Esophagus squamous epithelium (tissue), 5 donors: ENCODE measurements around the gene TMEM61. TPM values are rescaled to one million over a fixed set of nuclear protein-coding genes. Genes with fewer than 3 reads are reported as not detected.

ENCODE experiments used
- DNase-seq: peaks from one replicate; lab custom pipeline; 2025; lab: John Stamatoyannopoulos, UW
- H3K27ac ChIP-seq, 4 donors: fragments of 200-600 bp; sonication (generic); one replicate each; pipeline ENCODE4 v1.5.1; 2016 to 2019; ENCODE audit warnings: mild to moderate bottlenecking in 1 of 4
- H3K27me3 ChIP-seq, 4 donors: fragments of 200-600 bp; sonication (generic); 1 replicate in 3 of 4; 2 replicates in 1 of 4; pipeline versions ENCODE4 v1.5.1 to v1.6.0; 2017 to 2021; ENCODE audit warnings: antibody characterized with exemption in 1 of 4
- H3K36me3 ChIP-seq, 3 donors: fragments of 200-600 bp; sonication (generic); one replicate each; pipeline ENCODE4 v1.5.1; 2016 to 2019
- H3K4me1 ChIP-seq, 3 donors: fragments of 200-600 bp; sonication (generic); one replicate each; pipeline ENCODE4 v1.5.1; 2017 to 2019
- H3K4me3 ChIP-seq, 4 donors: fragments of 200-600 bp; sonication (generic); 1 replicate in 3 of 4; 2 replicates in 1 of 4; pipeline ENCODE4 v1.5.1; 2016 to 2019; ENCODE audit warnings: mild to moderate bottlenecking in 2 of 4, moderate library complexity in 1 of 4
- H3K9me3 ChIP-seq, 3 donors: fragments of 200-600 bp; sonication (generic); one replicate each; pipeline ENCODE4 v1.5.1; 2016 to 2019
- POLR2A ChIP-seq, 4 donors: fragments of 450-650 bp; IDR thresholded peaks; one replicate each; pipeline ENCODE4 v1.6.1; 2017; ENCODE audit warnings: antibody characterized with exemption in 4 of 4, mild to moderate bottlenecking in 4 of 4, moderate library complexity in 3 of 4
- whole genome bisulfite sequencing, 2 donors: methylation state at CpG; one replicate each; pipeline ENCODE4 v1.1.5; 2018; 5-methylcytosine and 5-hydroxymethylcytosine counted together
- intact Hi-C: fragments of 100-400 bp; cut with DNase I; formaldehyde crosslinking; loops from one replicate; pipeline ENCODE4 v1.15.0; 2022
- total RNA-seq, 4 donors: library from RNA; depleted of rRNA; stranded (reverse); fragments of >200 nt; gene quantifications; one replicate each; pipeline ENCODE4 v1.1.0, GENCODE V29; 2016
- TF ChIP-seq, protein P1 (sequence below), 6 experiments: fragments of 450-650 bp in 4 of 6; fragments of 200-600 bp in 2 of 6; sonication (generic) in 2 of 6; IDR thresholded peaks; one replicate each; pipeline ENCODE4 v1.5.1; 2016 to 2019; ENCODE audit warnings: antibody characterized with exemption in 6 of 6, mild to moderate bottlenecking in 4 of 6, moderate library complexity in 4 of 6
- donor health status: DM: yes; HTN: yes; CAD: no.

Gene TMEM61
- total RNA-seq, 4 donors from 2014 or later = 0.95 to 2.3 (median 1.0) TPM; not detected in 1

DNA sequence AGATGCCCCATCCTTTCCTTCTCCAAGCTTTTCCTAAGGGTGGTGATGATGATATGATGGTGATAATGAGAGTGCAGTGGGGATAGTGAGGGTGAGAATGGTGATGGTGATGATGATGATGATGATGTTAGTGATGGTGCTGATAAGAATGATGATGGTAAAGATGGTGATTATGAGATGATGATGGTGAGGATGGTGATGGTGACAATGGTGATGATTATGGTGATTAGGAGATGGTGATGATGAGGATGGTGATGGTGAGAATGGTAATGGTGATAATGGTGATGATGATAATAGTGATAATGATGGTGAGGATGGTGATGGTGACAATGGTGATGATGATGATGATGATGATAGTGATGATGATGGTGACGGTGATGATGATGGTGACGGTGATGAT lies 22.3 kb downstream of the TMEM61 start:
- Histone ChIP-seq H3K27ac (no peak overlapping the region), H3K27me3 (peaks cover 0 to 34% (median 1%) of the 10 kb centered on the region in 4 donors), H3K9me3 (no peaks in the 10 kb centered on the region), H3K36me3 (no peaks in the 10 kb centered on the region), H3K4me3 (no peak overlapping the region), H3K4me1 (no peaks in the 10 kb centered on the region)
- TF ChIP-seq, protein P1, sequence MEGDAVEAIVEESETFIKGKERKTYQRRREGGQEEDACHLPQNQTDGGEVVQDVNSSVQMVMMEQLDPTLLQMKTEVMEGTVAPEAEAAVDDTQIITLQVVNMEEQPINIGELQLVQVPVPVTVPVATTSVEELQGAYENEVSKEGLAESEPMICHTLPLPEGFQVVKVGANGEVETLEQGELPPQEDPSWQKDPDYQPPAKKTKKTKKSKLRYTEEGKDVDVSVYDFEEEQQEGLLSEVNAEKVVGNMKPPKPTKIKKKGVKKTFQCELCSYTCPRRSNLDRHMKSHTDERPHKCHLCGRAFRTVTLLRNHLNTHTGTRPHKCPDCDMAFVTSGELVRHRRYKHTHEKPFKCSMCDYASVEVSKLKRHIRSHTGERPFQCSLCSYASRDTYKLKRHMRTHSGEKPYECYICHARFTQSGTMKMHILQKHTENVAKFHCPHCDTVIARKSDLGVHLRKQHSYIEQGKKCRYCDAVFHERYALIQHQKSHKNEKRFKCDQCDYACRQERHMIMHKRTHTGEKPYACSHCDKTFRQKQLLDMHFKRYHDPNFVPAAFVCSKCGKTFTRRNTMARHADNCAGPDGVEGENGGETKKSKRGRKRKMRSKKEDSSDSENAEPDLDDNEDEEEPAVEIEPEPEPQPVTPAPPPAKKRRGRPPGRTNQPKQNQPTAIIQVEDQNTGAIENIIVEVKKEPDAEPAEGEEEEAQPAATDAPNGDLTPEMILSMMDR (IDR thresholded peaks at IDR 0.05) = no peak
- no peak for TF ChIP-seq POLR2A (IDR thresholded peaks at IDR 0.05)
- intact Hi-C loops = no loop called here
- no peak for DNase-seq
- WGBS, 2 donors = 45 to 54% methylated on average over 2 of the region's 2 CpGs

DNA sequence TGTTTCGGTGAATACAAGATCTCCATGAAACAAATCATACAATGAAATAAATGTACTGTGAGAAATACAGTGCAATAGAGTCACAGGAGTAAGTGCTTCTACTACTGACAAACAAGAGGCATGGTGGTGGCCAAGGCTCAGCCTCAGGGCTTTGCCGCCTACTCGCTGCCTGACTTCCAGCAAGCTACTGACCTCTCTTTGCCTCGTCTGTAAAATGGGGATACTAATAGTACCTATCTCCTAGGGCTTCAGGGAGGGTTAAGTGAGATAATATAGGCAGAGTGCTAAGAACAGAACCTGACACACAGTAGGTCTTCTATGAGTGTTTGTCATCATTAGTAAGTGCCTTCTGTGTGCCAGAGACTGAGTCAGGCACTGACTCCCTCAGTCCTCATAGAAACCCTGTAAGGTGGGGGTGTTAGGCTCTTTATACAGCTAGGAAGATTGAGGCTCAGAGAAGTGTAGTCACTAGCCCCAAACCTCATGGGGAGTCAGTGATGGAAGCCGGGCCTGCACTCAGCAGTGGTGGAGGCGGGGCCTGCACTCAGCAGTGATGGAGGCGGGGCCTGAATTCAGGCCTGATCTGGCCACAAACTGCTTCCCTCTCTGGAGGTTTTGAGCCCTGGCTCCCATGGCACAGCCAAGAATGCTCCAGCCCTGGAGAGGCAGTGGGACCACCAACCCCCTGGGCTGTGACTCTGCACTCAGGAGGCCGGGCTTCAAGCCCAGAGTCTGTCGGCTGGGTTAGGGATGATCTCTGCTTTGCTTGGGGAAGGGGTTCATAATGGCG lies 25.1 kb downstream of the TMEM61 start:
- no peaks in the 10 kb centered on the region for H3K36me3 ChIP-seq
- no peaks in the 10 kb centered on the region for H3K9me3 ChIP-seq
- 71 to 81% methylated on average over 6 to 7 of the region's 10 CpGs for WGBS, 2 donors
- H3K4me3 ChIP-seq = no peak overlapping the region
- H3K4me1 ChIP-seq = no peaks in the 10 kb centered on the region
- DNase-seq = no peak
- intact Hi-C loops = no loop called here
- H3K27me3 ChIP-seq = peaks cover 0 to 7% (median 0%) of the 10 kb centered on the region in 4 donors
- TF ChIP-seq, protein P1 (IDR thresholded peaks at IDR 0.05) = no peak
- TF ChIP-seq POLR2A (IDR thresholded peaks at IDR 0.05) = no peak
- no peak overlapping the region for H3K27ac ChIP-seq

DNA sequence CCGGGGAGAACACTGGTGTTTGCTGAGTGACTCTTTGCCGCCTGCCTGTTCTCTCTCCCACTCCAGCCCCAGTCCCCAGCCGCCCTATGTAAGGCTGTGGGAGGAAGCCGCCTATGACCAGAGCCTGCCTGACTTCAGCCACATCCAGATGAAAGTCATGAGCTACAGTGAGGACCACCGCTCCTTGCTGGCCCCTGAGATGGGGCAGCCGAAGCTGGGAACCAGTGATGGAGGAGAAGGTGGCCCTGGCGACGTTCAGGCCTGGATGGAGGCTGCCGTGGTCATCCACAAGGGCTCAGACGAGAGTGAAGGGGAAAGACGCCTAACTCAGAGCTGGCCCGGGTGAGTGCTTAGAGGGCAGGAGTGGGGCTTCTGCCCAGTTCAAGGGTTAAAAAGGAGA lies 26.5 kb downstream of the TMEM61 start:
- no peaks in the 10 kb centered on the region for H3K36me3 ChIP-seq
- intact Hi-C loops = no loop called here
- no peak for DNase-seq
- no peaks in the 10 kb centered on the region for H3K9me3 ChIP-seq
- peaks cover 0 to 3% (median 0%) of the 10 kb centered on the region in 4 donors for H3K27me3 ChIP-seq
- H3K4me1 ChIP-seq = no peaks in the 10 kb centered on the region
- no peak overlapping the region for H3K27ac ChIP-seq
- WGBS, 2 donors = 92% methylated on average over 8 of the region's 12 CpGs; no CpG with 5 or more reads in 1 of the 2 donors
- TF ChIP-seq, protein P1 (IDR thresholded peaks at IDR 0.05) = no peak
- no peak for TF ChIP-seq POLR2A (IDR thresholded peaks at IDR 0.05)
- H3K4me3 ChIP-seq = no peak overlapping the region

DNA sequence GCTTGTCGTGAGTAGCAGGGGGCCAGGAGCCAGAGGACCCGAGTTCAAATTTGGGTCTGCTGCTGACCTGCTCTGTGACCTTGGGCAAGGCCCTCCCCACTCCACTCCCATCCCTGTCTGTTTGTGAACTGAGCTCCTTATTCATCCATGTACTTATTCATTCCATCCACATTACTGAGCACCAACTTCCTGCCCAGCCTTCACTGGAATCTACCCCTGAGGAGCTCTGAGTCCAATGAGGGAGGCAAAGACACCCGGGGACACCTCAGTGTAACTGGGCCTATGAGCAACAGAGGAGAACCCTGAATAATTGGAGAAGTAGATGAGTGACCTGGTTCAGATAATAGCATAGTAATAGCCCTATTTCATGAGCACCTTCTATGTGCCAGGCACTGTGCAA lies 27.2 kb downstream of the TMEM61 start:
- no peak for TF ChIP-seq POLR2A (IDR thresholded peaks at IDR 0.05)
- TF ChIP-seq, protein P1 (IDR thresholded peaks at IDR 0.05) = no peak
- Histone ChIP-seq H3K27ac (no peak overlapping the region), H3K4me3 (no peak overlapping the region), H3K36me3 (no peaks in the 10 kb centered on the region), H3K9me3 (no peaks in the 10 kb centered on the region), H3K27me3 (peaks cover 0 to 4% (median 0%) of the 10 kb centered on the region in 4 donors), H3K4me1 (no peaks in the 10 kb centered on the region)
- intact Hi-C loops = no loop called here
- no peak for DNase-seq
- WGBS, 2 donors = 52 to 64% methylated on average over 3 of the region's 3 CpGs

DNA sequence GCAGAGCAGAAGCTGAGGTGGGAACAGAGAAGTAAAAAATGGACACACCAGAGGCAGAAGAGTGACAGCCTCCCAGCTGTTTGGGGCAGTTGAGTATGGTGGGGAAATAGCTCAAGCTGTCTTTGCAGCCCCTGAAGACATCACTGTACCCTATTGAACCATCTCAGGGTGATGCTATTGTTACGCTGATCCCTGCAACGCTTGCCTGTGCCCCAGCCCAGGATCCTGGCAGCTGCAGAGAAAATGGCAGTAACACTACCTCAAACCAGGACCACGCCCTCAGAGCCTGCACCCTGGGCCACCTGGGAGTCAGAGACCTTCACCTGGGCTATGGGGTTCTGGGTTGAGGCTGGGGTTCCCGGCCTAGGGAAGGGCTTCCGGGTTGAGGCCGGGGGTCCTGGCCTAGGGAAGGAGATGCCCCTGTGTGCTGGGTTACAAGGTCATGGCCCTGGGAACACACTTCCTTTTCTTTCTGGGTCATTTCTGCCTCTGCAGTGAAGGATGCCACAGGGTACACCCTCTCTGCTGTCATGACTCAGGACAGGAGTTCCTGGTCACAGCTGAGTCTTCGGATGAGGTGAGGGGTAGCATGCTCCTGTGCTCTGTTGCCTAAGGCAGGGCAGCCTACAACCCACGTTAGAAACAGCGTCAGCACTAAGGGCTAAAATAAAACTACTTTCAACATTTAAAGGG lies 29.9 kb downstream of the TMEM61 start:
- Histone ChIP-seq H3K4me3 (no peak overlapping the region), H3K27me3 (peaks cover 0 to 28% (median 0%) of the 10 kb centered on the region in 4 donors), H3K9me3 (no peaks in the 10 kb centered on the region), H3K4me1 (no peaks in the 10 kb centered on the region), H3K27ac (no peak overlapping the region), H3K36me3 (no peaks in the 10 kb centered on the region)
- intact Hi-C loops = no loop called here
- WGBS, 2 donors = 81 to 90% methylated on average over 2 to 5 of the region's 9 CpGs
- TF ChIP-seq POLR2A (IDR thresholded peaks at IDR 0.05) = no peak
- TF ChIP-seq, protein P1 (IDR thresholded peaks at IDR 0.05) = no peak
- no peak for DNase-seq
